Mesenteric fat pad (tissue), 1 donor: ENCODE results near the gene KHK. TPM values are rescaled to one million over a fixed set of nuclear protein-coding genes. Genes with fewer than 3 reads are reported as not detected.

Experiments used
- DNase-seq: peaks from one replicate; pipeline ENCODE4 v3.0.0-alpha.2; 2020; ENCODE audit warnings: low spot score
- long read RNA-seq: library from polyadenylated mRNA; unstranded; transcript quantifications from one replicate; pipeline ENCODE4 v2.0.0, GENCODE V29; 2020
- total RNA-seq: library from RNA; stranded (reverse); fragmentation: NEBNext Ultra II Directional; extraction: Animal tissue kit (Norgen Biotek cat#: 25700); gene quantifications from one replicate; pipeline ENCODE4 v1.2.1, GENCODE V29; 2021
- donor health status: DM: yes; HTN: yes; CAD: no.

KHK gene
- total RNA-seq: 4.7 TPM
- long read RNA-seq, transcript KHK-202 (8 exons, 2,411 nt): major isoform, 25 of 38 reads
- long read RNA-seq, partial matches to known transcripts: 2 of 38 reads
- long read RNA-seq, other reads (novel, unspliced or antisense): 11 of 38 reads

GRCh38 chr2:27086724-27087593, at the start of gene KHK:
Gene KHK (plus strand): TSS chr2:27086772. CDS start chr2:27087260, 488 bp downstream.
- DNase-seq: no peak

- no peak for DNase-seq
Measured at GRCh38 chr2:27038012-27038411, 48.6 kb upstream of the KHK start.

DNA sequence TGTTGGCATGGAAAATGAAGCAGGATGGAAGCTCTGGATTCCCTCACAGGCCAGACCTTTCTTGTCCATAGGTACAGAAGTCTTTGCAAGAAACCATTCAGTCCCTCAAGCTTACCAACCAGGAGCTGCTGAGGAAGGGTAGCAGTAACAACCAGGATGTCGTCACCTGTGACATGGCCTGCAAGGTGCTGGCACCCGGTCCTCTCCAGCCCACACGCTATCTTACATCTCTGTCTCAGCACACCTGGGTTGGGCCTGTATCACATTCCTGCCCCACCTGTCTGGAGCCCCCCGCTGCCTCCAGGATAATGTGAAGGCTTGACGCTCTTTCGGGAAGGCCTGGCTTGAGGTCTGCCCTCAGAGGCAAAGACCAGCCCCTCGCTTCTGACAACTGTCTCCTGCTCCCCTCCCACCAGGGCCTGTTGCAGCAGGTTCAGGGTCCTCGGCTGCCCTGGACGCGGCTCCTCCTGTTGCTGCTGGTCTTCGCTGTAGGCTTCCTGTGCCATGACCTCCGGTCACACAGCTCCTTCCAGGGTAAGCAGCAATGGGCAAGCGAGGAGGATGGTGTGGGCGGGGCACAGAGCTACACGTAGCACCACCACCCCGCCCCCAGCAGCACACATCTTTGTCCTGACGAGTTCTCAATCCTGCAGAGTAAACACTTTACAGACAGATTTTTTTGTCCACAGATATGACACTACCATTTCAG, 47.8 kb upstream of the KHK start:
- no peak for DNase-seq

- no peak for DNase-seq
Measured at GRCh38 chr2:27039426-27039825, 47.1 kb upstream of the KHK start.

DNA sequence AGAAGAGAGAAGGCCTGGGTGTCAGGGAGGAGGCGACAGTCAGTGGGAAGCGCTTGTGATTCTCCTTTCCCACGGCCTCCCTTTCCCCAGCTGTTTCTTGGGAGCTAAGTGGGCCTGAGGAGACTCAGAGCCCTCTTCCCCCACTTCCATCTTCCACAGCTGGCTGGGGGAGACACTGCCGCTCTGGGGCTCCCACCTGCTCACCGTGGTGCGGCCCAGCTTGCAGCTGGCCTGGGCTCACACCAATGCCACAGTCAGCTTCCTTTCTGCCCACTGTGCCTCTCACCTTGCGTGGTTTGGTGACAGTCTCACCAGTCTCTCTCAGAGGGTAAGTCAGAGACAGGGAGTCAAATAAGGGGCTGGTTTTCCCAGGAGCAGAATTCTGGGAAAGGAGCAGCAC, 46.7 kb upstream of the KHK start:
- no peak for DNase-seq

GRCh38 chr2:27040282-27040681, 46.3 kb upstream of the KHK start:
- no peak for DNase-seq

GRCh38 chr2:27041752-27042151, 44.8 kb upstream of the KHK start:
- DNase-seq: no peak

GRCh38 chr2:27042159-27042661, 44.4 kb upstream of the KHK start:
- DNase-seq: no peak

GRCh38 chr2:27042985-27043634, 43.5 kb upstream of the KHK start:
- no peak for DNase-seq

DNA sequence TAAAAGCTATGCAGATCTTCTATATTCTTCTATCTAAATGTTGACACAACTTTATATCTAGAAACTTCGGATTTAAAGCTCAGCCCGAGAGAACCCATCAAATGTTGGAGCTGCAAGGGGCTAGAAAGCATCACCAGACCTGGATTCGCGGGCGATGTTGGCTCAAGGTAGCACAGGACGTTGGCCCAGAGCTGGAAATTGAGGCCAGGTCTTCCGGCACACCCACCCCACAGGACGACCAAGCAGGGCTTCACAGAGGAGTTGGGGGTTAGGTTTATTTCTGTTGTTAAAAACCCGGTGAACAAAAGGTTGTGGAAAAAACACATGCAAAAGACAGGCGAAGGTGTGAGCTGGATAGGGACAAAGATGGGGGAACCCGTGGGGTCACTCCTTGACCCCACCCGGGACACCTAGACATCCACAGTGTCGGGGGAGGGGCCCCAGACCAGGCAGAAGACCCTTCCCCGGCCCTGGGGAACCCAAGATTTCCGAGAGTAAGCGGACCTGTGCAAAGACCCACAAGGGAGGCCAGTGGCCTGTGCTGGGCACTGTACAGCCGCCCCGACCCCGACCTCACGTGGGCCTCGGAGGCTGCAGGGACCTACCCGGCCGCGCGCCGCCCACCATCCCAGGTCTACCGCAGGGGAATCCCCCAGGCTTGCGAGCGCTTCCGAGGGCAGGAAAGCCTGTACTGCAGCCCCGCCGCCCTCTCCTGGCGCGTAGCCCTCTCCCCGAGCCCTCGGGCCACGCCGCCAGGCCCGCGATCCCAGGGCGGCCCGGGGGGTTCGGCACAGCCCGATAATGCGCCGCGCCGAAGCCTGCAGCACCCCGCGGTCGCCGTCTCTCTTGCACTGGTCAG, 36.9 kb upstream of the KHK start:
- no peak for DNase-seq

GRCh38 chr2:27050281-27050995, 36.1 kb upstream of the KHK start:
- peak; percentile 96 for DNase-seq

GRCh38 chr2:27050996-27051901, 35.3 kb upstream of the KHK start, which contains the start of gene AGBL5:
Gene AGBL5 (plus strand): TSS chr2:27051668. CDS start chr2:27052959, 1,291 bp downstream.
- DNase-seq: peak; percentile 98

DNA sequence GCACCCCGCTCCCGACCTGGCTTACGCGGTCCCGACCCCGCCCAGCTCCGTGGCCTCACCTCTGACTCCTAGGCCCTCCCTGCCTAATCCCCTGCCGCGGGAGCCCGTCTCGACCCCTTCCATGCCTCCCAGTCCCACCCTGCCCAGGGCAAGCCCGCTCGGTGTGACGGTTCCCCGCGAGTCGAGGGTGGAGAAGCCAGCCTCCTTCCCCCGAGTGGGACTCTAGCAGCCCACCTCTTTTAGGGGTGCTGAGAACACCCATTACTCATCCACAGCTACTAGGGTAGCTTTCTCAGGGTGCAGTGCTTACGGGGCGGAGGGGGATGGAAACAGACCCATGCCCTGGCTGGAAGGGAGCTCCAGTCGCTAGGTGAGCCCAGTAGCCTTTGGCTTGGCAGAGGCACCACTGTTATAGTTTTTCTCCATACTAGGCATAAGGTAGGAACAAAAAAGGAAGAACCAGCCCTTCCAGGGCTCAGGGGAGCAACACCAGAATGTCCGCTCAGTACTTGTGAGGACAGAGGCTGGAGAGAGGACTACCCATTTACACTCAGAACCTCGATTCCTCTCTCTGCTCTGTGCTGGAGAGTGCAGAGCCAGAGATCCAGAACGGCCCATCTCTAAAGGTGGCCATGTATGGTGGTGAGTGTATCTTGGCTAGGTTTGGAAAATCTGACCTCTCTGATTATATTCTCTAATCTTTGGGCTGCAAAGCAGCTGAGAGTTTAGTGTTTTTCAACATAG, 34.5 kb upstream of the KHK start:
- DNase-seq: no peak

GRCh38 chr2:27053321-27053720, 33.3 kb upstream of the KHK start:
- no peak for DNase-seq

DNA sequence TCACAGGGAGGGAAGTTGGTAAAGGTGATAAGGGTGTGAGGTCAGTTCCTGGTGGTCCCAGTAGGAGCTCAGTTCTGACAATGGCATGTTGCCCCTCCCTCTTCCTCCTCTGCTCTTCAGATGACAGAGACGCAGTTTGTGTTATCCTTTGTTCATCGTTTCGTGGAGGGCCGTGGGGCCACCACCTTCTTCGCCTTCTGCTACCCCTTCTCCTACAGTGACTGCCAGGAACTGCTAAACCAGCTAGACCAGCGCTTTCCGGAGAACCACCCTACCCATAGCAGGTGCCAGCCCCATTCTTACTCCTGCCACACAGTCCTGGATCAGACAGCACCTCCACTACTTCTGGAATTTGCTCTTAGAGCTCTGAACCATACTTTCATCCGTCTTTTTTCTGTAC, 32.8 kb upstream of the KHK start:
- no peak for DNase-seq

DNA sequence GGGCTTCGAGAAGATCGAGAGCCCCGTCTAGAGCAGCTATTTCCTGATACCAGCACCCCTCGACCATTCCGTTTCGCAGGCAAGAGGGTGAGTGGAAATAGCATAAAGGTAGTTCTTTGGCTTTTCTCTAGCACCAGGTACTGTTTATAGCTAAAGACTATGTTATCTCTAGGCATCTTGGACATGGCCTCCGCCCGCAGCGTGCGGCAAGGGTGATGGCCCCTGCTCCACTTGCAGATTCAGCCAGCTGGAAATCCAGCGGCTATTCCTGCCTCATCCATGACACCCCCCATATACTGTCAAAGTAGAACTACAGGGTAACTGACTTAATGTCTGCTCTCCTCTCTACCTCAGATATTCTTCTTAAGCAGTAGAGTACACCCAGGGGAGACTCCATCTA, 31.9 kb upstream of the KHK start:
- no peak for DNase-seq

DNA sequence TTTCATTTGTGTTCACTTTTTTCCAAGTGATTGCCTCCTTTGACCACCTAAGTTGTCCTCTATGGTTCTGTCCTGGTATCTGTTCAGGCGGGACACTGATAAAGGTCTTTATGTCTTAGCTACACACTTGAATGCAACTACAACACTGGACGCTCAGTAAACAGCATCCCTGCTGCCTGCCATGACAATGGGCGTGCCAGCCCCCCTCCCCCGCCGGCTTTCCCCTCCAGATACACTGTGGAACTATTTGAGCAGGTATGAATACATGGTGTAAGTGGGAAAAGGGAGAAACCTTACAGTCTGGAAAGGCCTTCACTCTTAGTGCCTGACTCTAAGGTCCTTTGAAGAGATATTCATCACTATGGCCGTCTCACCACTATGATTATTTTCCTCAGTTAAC, 29.4 kb upstream of the KHK start:
- no peak for DNase-seq

GRCh38 chr2:27058210-27058609, 28.4 kb upstream of the KHK start:
- no peak for DNase-seq
